Gastroesophageal sphincter (tissue), 4 donors: Measurements from ENCODE around the gene TF. TPM values are rescaled to one million over a fixed set of nuclear protein-coding genes. Genes with fewer than 3 reads are reported as not detected.

Experiments
- ATAC-seq: fragments of 150-250 bp; one replicate; pipeline ENCODE4 v1.9.1; 2016; ENCODE audit warnings: mild to moderate bottlenecking, moderate library complexity
- H3K27ac ChIP-seq, 4 donors: fragments of 200-600 bp; sonication (generic) in 3 of 4; 1 replicate in 3 of 4; 2 replicates in 1 of 4; pipeline ENCODE4 v1.5.1; 2016 to 2019
- H3K27me3 ChIP-seq: fragments of 200-600 bp; sonication (generic); one replicate; pipeline ENCODE4 v1.5.1; 2019
- H3K36me3 ChIP-seq, 2 donors: fragments of 200-600 bp; sonication (generic); one replicate each; pipeline ENCODE4 v1.5.1; 2019; ENCODE audit warnings: control low read depth in 1 of 2
- H3K4me1 ChIP-seq, 3 donors: fragments of 200-600 bp; sonication (generic); 1 replicate in 2 of 3; 2 replicates in 1 of 3; pipeline ENCODE4 v1.5.1; 2016 to 2019; ENCODE audit warnings: control low read depth in 2 of 3
- H3K4me3 ChIP-seq, 2 donors: fragments of 200-600 bp; sonication (generic); one replicate each; pipeline ENCODE4 v1.5.1; 2019; ENCODE audit warnings: mild to moderate bottlenecking in 1 of 2, moderate library complexity in 1 of 2
- H3K9me3 ChIP-seq, 3 donors: fragments of 200-600 bp; sonication (generic); one replicate each; pipeline ENCODE4 v1.5.1; 2017 to 2019; ENCODE audit warnings: control low read depth in 2 of 3
- CTCF ChIP-seq, 4 experiments: fragments of 200-600 bp in 2 of 4; fragments of 450-650 bp in 2 of 4; sonication (generic) in 1 of 4; IDR thresholded peaks; one replicate each; pipeline ENCODE4 v1.5.1; 2017 to 2019; ENCODE audit warnings: antibody characterized with exemption in 4 of 4, mild to moderate bottlenecking in 2 of 4, moderate library complexity in 2 of 4
- EP300 ChIP-seq: sonication (generic); formaldehyde crosslinking; IDR thresholded peaks from one replicate; pipeline ENCODE4 v1.6.1; 2017; ENCODE audit warnings: antibody characterized with exemption, mild to moderate bottlenecking
- POLR2A ChIP-seq, 2 donors: fragments of 450-650 bp; IDR thresholded peaks; one replicate each; pipeline ENCODE4 v1.6.1; 2017; ENCODE audit warnings: antibody characterized with exemption in 2 of 2, mild to moderate bottlenecking in 2 of 2, moderate library complexity in 1 of 2
- POLR2AphosphoS5 ChIP-seq: sonication (generic); formaldehyde crosslinking; IDR thresholded peaks from one replicate; pipeline ENCODE4 v1.6.1; 2017; ENCODE audit warnings: antibody characterized with exemption
- WGBS, 2 donors: methylation state at CpG; one replicate each; pipeline ENCODE4 v1.1.5; 2018; ENCODE audit warnings: low coverage in 1 of 2; 5-methylcytosine and 5-hydroxymethylcytosine counted together
- total RNA-seq, 4 donors: library from RNA; depleted of rRNA; stranded (reverse); fragments of >200 nt; gene quantifications; one replicate each; pipeline ENCODE4 v1.1.0, GENCODE V29; 2016

Gene TF
- total RNA-seq, 4 donors from 2014 or later = 0.78 to 12.5 (median 1.2) TPM

- no peak overlapping the region for H3K27ac ChIP-seq
- no peak for TF ChIP-seq CTCF (IDR thresholded peaks at IDR 0.05)
- TF ChIP-seq POLR2A (IDR thresholded peaks at IDR 0.05) = no peak
- TF ChIP-seq EP300 = no peak
- TF ChIP-seq POLR2AphosphoS5 = no peak
- WGBS, 2 donors = 97% methylated on average over 4 of the region's 13 CpGs; no CpG with 5 or more reads in 1 of the 2 donors
- no peaks in the 10 kb centered on the region for H3K9me3 ChIP-seq
- no peaks in the 10 kb centered on the region for H3K36me3 ChIP-seq
- H3K4me1 ChIP-seq = no peaks in the 10 kb centered on the region
- H3K27me3 ChIP-seq = no peaks in the 10 kb centered on the region
- H3K4me3 ChIP-seq = no peak overlapping the region
- no peak for ATAC-seq
These were observed 7.0 kb downstream of the TF start for GRCh38 chr3:133753107-133753778.

- Histone ChIP-seq H3K9me3 (no peaks in the 10 kb centered on the region), H3K36me3 (no peaks in the 10 kb centered on the region), H3K27me3 (no peaks in the 10 kb centered on the region), H3K27ac (no peak overlapping the region), H3K4me1 (no peaks in the 10 kb centered on the region), H3K4me3 (no peak overlapping the region)
- no CpG with 5 or more reads among the region's 1 CpG for WGBS, 2 donors
- TF ChIP-seq POLR2AphosphoS5 = no peak
- TF ChIP-seq POLR2A (IDR thresholded peaks at IDR 0.05) = no peak
- TF ChIP-seq EP300 = no peak
- TF ChIP-seq CTCF (IDR thresholded peaks at IDR 0.05) = no peak
- no peak for ATAC-seq
These were observed 7.6 kb downstream of the TF start for GRCh38 chr3:133753779-133754164.

GRCh38 chr3:133754455-133754854 is 8.3 kb downstream of the TF start:
- no peaks in the 10 kb centered on the region for H3K4me1 ChIP-seq
- TF ChIP-seq POLR2AphosphoS5 = no peak
- no peak overlapping the region for H3K4me3 ChIP-seq
- no peaks in the 10 kb centered on the region for H3K9me3 ChIP-seq
- 87% methylated on average over 3 of the region's 5 CpGs; no CpG with 5 or more reads in 1 of the 2 donors for WGBS, 2 donors
- no peaks in the 10 kb centered on the region for H3K27me3 ChIP-seq
- no peak overlapping the region for H3K27ac ChIP-seq
- ATAC-seq = no peak
- no peaks in the 10 kb centered on the region for H3K36me3 ChIP-seq

- H3K4me1 ChIP-seq = no peaks in the 10 kb centered on the region
- ATAC-seq = no peak
- H3K27me3 ChIP-seq = no peaks in the 10 kb centered on the region
- H3K4me3 ChIP-seq = no peak overlapping the region
- no peaks in the 10 kb centered on the region for H3K36me3 ChIP-seq
- H3K9me3 ChIP-seq = no peaks in the 10 kb centered on the region
- TF ChIP-seq POLR2AphosphoS5 = no peak
- no peak for TF ChIP-seq CTCF (IDR thresholded peaks at IDR 0.05)
- TF ChIP-seq EP300 = no peak
- no peak for TF ChIP-seq POLR2A (IDR thresholded peaks at IDR 0.05)
- WGBS, 2 donors = 80% methylated on average over 2 to 5 of the region's 10 CpGs
- H3K27ac ChIP-seq = no peak overlapping the region
These were observed 9.0 kb downstream of the TF start for GRCh38 chr3:133754973-133755828.

GRCh38 chr3:133756716-133757694 is 10.8 kb downstream of the TF start:
- Histone ChIP-seq H3K9me3 (no peaks in the 10 kb centered on the region), H3K27ac (no peak overlapping the region), H3K27me3 (no peaks in the 10 kb centered on the region), H3K36me3 (no peaks in the 10 kb centered on the region), H3K4me3 (no peak overlapping the region), H3K4me1 (no peaks in the 10 kb centered on the region)
- no peak for ATAC-seq
- WGBS, 2 donors = 78 to 82% methylated on average over 8 to 13 of the region's 20 CpGs
- TF ChIP-seq CTCF (IDR thresholded peaks at IDR 0.05) (no peak), POLR2AphosphoS5 (no peak), EP300 (no peak), POLR2A (IDR thresholded peaks at IDR 0.05) (no peak)
